Measurements from ENCODE around the gene SLC44A1.
A peak's percentile ranks its signal among the peaks of the same experiment; 100 is the strongest.

SLC44A1 gene
- 19.4 to 41.6 (median 27.7) reads per million in 4 experiments for total RNA-seq

DNA sequence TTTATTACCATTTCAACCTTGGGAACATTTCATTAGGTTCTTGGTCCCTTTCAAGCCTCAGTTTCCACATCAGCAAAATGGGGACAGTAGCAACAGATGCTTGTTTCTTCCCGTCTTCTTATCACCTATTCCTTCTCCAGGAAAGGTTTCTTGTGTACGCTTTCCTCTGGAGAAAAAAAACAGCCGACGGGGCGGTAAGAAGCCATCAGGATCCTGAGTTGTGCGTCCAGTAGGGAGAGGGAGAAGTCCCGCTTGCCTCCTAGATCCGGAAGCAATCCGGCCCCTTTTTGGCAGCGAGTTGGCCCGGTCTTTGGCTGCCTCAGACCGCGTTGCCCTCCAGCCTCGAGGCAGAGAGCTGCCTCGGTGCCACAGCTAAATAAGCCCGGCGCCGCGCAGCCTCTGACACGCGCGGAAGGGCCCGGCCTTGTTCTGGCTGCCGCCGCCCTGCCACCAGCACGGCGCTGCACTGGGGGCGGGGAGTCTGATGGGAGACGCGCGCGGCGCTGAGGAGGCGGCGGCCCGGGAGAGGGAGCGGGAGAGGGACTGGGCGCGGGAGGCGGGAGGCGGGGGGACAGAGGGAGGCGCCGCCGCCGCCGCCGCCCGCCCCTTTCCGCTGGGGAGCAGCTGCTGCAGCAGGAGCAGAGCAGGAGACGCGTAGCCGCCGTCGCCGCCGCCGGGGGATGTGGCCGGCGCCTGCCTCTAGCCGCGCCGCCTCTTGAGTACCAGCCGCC, at the start of gene SLC44A1:
Gene SLC44A1, plus strand, starts transcription at position 649 of the 731 bp plus-strand sequence. CDS start 218 bp downstream, outside the sequence.
- peak; percentile 79 for DNase-seq

DNA sequence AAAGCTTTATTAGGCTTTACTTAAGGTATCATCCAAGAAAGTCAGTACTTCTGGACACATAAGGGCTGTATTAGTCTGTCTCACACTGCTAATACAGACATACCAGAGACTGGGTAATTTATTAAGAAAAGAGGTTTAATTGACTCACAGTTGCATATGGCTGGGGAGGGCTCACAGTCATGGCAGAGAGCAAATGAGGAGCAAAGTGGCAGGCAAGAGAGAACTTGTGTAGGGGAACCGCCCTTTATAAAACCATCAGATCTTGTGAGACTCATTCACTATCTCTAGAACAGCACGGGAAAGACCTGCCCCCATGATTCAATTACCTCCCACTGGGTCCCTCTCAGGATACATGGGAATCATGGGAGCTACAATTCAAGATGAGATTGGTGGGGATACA, 49.2 kb upstream of the SLC44A1 start:
- no peak for DNase-seq

GRCh38 chr9:105198023-105198422, 46.4 kb upstream of the SLC44A1 start:
- DNase-seq = no peak

DNA sequence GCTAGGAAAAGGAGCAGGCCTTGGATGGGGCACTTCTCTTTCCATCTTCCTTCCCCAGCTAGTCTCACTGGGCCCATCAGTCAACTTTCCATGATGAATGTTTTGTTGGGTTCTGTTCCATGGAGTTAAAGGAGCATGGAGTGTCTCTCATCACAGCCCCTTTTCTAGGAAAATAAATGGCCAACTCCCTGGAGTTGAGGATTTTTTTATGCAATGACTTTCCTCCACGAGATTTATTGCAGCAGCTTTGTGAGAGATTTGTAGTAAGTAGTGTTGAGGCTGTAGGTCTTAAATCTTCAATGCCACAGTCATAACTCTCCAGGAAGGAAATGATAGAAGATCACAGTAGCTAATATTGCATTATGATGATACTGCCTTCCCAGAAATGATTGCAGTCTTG, 45.6 kb upstream of the SLC44A1 start:
- DNase-seq = no peak

DNA sequence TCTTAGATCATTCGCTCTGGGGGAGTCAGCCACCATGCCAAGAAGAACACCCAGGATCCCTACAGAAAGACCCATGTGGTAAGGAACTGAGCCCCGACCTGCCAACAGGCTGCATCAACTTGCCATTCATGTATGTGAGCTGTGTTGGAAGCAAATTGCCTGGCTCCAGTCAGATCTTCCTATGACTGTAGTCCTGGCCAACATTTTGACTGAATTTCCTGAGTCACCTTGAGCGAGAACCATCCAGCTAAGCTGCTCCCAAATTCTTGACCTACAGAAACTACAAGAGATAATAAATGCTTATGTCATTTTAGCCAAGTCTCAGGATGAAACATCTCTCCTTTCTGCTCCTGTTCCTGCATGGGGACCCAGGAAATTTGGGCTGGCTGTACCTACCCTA, 40.0 kb upstream of the SLC44A1 start:
- DNase-seq = no peak

DNA sequence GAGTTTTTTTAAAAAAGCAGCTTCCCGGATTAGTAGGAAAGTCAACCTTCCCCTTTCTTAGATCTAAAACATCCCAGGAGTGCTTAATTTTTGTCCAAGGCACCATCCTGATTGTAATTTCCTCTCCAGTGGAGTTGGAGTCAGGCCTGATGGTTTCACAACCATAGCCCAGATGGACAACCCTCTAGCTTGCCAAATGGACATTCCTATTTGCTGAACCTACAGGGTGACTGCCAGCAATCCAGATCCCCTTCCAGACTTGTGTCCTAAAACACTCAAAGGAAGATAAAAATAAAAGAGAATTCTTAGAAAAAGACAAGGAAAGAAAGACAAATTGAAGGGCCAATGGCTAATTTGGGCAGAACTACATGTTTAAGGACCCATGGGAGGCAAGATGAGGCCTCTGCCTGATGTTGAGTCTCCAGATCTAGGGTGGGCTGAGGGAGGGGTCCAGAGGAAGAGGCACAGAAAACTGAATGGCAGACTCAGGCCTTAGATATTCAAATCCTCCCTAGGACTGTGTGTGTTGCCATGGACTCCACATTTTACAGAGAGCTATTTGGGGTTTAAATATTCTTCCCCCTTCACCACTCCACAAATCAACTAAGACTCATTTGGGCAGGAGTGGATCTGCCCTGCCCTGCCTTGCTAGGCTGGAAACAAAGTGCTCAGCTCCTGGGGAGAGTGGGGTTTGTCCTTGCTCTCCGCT, 38.5 kb upstream of the SLC44A1 start:
- DNase-seq = no peak

- no peak for DNase-seq
These were observed 38.0 kb upstream of the SLC44A1 start for GRCh38 chr9:105206496-105206820.

- DNase-seq = no peak
These were observed 37.4 kb upstream of the SLC44A1 start for GRCh38 chr9:105206821-105207699.

- no peak for DNase-seq
These were observed 27.8 kb upstream of the SLC44A1 start for GRCh38 chr9:105216440-105217178.

GRCh38 chr9:105218673-105219072, 25.8 kb upstream of the SLC44A1 start:
- no peak for DNase-seq

DNA sequence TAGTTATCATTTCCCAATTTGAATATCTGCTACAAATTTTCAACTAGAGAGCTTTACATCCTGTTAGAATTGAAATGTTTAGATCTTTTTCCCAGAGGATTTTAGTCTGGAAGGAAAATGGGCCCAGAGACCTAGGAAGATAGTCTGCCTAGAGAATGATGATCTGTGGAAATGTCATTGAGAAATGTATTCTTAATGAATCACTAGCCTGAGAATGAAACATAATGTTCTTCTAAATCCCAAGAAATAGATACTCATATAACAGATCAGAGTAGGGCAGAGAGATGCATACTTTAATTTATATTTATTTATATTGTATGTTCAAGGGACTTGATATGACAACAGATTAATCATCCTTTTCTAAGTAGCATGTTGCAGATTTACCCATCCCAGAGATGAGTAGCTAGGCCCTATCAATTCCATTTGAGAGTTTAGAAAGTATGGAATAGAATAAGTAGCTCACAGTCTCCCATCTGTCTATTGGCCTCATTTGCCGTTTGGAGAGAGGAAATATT, 25.1 kb upstream of the SLC44A1 start:
- DNase-seq = no peak

- DNase-seq = no peak
These were observed 24.0 kb upstream of the SLC44A1 start for GRCh38 chr9:105220451-105220850.

GRCh38 chr9:105223544-105224140, 20.8 kb upstream of the SLC44A1 start:
- DNase-seq = no peak

DNA sequence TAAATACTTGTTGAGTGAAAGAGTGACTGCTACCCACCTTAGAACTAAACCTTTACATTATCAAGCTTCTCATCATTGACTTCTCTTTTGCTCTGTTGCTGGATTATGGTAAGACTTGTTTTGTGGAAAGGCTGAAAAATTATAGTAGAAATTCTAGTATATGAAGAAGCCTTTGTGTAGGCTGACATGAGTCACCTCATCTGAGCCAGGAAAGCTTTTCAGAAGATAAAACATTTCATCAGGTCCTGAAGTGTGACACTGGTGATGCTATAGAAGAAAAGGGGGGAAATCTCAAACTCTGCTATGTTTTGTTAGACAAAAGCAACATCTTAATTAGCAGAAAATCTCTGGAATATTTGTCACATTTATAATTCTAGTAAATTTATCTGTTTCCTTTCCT, 18.4 kb upstream of the SLC44A1 start:
- DNase-seq = no peak

DNA sequence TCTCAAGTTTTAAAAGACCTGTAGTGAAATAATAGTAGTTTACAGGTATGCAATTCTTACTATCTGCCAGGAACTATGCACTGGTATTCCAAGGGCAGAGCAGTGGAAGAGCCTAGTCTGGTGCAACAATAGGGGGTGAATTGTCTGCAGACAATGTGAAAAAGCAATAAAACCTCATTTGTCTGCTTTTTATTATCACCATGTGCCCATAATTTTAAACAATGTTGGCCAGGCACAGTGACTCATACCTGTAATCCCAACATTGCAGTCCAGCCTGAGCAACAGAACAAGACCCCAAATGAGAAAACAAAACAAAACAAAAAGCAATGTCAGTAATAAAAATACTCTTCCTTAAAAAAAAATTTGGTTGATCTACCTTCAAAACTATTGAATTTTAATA, 12.2 kb upstream of the SLC44A1 start:
- no peak for DNase-seq

- no peak for DNase-seq
These were observed 10.6 kb upstream of the SLC44A1 start for GRCh38 chr9:105233873-105234272.

GRCh38 chr9:105236261-105236660, 8.2 kb upstream of the SLC44A1 start:
- no peak for DNase-seq

GRCh38 chr9:105237246-105237645, 7.2 kb upstream of the SLC44A1 start:
- no peak for DNase-seq

DNA sequence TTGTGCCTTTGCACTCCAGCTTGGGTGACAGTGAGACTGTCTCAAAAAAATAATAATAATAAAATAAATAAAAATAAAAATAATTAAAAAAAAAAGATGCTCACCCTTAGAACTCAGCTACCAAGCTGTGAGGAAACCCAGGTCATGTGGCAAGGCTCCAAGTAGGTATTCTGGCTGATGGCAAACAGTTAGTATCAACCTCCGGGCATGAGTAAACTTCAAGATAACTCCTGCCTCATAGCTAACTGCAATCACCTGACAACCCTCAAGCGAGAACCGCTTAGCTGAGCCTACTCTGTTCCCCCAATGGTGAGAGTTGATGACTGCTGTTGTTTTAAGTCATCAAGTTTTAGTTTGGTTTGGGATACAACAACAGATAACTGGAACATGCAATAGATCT, 6.1 kb upstream of the SLC44A1 start:
- no peak for DNase-seq

- no peak for DNase-seq
These were observed 3.0 kb upstream of the SLC44A1 start for GRCh38 chr9:105241356-105242043.

DNA sequence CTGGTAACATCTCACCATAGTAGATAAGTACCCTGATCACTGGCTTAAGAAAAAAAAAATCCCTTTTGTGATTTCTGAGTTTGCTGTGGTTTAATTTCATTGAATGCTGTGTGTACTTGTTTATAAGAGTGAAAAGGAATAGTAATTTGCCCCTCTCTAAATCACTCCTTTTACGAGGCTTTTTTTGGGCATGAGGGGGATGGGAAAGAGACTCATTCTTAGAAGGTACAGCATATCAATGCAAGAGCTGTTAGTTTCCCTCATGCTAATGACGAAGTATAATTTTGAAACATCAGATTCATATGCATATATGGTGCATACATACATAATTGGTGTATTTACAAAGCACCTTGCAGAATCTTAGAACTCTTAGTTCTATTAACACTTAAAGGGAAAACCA, 2.4 kb upstream of the SLC44A1 start:
- no peak for DNase-seq

DNA sequence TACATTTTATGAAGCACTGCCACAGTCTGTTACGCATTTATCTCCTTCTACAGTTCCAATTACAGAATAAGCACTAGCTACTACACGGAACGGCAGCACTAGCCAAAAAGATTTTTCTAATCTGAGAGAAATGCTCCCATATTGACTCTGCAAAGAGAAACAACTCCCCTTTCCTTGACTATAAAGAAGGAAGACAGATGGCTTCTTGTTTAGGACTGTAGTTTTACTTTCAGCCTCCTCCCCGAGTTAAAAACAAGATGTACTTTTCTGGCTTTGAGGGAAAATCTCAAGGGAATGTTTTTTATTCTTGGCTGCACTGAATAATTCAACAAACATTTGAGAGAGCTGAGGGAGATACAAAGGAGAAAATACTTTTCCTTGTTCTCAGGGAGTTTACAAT, 1.9 kb upstream of the SLC44A1 start:
- DNase-seq = no peak

Measured in effector CD8-positive, alpha-beta T cell (primary cell).